Activated effector memory CD4-positive, alpha-beta T cell treated with anti-CD3 and anti-CD28 coated beads, Interleukin-2, amount 50 U/mL, for 16 hours (primary cell): ENCODE results near the gene SMAD7.

ENCODE experiments used
- DNase-seq: peaks from one replicate; pipeline ENCODE4 v3.0.0-alpha.2; 2020

The SMAD7 gene, protein sequence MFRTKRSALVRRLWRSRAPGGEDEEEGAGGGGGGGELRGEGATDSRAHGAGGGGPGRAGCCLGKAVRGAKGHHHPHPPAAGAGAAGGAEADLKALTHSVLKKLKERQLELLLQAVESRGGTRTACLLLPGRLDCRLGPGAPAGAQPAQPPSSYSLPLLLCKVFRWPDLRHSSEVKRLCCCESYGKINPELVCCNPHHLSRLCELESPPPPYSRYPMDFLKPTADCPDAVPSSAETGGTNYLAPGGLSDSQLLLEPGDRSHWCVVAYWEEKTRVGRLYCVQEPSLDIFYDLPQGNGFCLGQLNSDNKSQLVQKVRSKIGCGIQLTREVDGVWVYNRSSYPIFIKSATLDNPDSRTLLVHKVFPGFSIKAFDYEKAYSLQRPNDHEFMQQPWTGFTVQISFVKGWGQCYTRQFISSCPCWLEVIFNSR

DNA sequence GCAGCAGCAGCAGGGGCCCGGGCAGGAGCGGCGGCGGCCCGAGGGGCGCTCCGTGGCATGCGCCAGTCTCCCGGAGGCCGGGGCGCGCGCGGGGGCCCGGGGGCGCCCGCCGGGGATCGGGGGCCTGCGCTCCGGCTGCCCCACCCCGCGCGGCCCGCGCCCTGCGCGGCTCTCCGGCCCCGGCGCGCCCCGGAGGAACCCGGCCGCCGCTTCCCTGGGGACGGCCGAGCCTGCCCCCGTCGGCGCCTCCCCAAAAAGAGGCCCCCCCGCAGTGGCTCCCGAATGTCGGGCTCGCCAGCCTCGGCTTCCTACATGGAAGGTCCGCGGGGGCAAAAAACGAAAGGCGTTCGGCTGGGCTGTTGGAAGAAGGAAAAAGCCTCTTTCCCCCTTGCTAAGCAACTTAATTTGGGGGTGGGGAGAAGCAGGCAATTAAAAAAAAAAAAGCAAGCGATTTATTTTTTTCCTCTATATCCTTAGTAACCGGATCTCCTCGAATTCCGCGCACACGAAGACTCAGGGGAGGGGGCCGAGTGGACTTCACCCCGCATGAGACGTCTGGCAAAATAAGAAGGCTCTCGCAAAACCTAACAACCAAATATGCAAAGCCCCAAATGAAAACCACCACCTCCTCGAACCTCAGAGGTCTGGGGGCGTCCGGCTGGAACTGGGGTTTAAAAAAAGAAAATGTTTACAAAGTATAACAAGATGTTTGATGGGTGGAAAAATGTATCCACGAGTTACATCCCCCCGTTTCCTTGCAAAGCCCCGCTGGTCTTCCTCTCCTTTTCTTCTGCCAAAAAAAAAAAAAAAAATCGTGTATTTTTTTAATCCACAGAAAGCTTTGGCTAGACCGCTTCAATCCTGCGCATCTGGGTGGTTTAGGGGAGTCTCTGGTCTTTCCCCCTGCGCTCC, at the start of gene SMAD7:
Gene SMAD7, minus strand, starts transcription at position 430 of the 912 bp plus-strand sequence. CDS start 541 bp downstream, outside the sequence.
- no peak for DNase-seq

DNA sequence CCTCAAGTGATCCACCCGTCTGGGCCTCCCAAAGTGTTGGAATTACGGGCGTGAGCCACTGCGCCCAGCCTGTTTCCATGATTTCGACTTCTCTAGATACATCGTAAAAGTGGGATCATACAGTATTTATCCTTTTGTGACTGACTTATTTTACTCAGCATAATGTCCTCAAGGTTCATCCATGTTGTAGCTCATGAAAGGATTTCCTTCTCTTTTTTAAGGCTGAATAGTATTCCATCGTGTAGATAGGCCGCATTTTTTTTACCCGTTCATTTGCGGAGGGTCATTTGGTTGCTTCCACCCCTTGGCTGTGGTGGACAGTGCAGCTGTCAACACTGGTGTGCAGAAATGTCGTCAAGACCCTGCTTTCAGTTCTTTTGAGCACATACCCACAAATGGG, 48.8 kb upstream of the SMAD7 start:
- no peak for DNase-seq

DNA sequence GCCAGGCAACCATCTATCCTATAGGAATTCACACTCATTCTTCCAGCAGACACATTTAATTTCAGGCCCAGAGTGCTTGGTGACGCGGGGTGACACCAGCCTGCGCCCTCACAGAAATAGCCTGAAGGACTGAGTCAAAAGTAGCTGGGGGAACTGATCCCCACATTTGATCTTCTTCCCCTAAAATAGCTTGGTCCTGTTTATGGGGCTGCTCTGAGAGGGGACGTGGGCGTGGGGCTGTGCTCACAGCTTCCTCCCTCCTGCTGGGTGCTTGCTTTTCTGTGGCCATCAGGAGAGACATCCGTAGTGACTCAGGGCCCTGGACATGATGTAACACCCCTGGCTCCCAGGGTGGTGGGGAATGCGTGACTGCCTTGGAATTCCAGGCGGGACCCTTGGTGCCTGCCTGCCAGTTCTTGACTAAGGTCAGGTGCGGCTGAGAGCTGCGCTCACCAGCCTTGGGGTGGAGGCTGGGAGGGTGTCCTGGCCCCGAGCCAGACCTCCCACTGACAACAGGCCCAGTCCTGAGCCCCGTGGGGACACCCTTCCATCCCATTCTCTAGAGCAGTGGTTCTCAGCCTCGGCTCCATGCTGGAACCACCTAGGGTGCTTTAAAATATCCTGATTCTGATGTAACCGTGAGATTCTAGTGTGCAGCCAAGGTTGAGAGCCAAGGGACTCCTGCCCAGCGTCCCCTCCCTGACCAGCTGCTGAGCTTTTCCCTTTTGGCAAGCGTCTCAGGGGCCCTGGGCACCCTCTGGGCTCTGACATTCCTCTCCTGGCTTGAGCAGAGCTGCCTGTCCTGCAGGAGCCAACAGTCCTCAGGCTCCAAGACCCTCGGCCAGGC, 47.4 kb upstream of the SMAD7 start:
- DNase-seq, result no peak

DNA sequence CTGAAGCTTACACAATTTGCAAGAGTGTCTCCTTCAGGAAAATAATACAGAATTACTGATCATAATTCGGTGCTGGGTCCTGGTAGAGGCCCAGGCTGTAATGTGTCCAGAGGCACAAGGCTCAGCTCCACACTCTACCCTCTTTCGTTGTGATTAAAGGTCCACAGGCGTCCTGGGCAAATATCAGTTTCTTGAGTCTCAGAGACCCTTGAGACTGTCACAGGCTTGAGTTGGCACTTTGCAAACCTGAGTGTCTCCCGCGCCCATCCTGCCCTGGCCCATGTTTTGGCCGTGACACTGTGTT, 46.9 kb upstream of the SMAD7 start:
- DNase-seq, result no peak

DNA sequence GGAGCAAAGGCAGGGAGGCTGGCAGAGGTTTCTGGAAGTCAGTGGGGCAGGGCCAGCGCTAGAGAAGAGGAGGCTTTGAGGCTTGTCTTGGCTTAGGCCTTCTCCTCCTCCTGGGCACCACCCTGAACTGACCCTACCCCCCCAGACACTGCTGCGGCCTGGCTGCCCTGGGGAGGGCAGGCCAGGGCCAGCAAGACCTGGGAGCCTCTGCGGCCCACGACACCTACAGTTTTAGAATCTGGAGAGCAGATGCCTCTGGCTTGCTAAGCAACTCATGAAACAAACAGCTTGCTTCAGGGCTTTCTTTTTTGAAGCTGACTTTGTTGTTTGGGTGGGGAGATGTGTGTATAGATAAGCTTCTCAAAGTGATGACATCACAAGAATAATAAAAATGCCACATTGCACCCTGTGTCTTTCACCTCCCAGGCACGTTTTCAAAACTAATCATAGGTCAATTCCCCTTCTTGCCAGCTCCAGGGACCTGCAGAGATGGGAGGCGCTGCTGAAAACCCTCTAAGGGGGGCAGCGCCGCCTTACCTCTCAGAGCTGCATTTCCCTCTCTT, 46.2 kb upstream of the SMAD7 start:
- DNase-seq, result no peak

DNA sequence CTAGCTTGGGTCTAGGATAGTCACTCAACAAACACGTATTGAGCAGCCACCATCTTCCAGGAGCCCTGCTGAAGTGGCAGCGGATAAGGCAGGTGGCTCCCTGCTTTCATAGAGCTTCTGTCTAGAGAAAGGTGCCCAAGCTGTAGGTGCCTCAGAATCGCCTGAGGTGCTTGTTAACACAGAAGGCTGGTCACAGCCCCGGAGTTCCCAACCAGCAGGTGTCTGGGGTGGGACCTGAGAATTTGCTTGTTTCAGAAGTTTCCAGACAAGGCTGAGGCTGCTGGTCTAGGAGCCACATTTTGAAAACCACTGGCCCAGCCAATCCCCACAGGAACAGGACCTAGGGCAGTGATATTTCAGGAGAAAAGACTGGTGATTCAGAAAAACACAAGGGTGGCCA, 45.3 kb upstream of the SMAD7 start:
- no peak for DNase-seq

DNA sequence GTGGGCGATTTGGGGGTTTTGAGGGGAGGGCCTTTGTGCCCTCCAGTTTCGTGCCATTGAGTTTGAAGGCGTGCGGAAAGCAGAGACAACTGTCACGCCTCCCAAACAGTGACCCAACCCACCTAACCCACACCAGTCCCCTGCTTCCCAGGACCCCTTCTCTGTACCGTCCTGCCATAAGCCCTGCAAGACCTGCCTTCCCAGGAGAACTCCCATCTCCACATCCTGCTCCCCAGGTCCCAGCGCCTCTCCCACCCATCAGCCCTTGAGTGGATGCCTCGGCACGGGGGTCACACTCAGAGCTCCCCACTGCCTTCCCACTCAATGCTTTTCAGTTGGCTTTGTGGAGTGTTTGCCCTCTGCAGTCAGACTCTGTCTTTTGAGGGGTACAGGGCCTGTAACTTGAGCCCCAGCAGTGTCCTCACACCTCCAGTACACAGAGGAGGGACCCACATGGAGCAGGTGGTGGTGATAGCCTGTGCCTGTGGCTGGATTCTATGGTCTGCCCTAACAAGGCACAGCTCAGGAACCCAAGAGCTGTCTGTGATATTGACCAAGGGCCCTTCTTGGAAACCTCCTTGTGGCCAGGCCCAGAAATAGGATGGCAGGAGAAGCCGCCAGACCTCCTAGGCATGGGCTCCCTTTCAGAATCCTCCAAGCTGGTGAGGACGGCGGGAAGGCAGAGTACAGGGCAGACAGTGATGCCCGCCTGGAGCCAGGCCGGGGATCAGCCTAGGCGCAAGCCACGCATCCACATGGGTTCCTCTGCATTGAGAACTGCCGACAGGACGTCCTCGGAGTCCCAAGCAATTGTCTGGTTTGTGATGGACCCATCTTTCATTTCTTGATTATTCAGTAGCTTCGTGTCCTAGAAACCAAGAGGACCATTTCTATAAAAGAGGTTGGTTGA, 44.4 kb upstream of the SMAD7 start:
- DNase-seq, result no peak

DNA sequence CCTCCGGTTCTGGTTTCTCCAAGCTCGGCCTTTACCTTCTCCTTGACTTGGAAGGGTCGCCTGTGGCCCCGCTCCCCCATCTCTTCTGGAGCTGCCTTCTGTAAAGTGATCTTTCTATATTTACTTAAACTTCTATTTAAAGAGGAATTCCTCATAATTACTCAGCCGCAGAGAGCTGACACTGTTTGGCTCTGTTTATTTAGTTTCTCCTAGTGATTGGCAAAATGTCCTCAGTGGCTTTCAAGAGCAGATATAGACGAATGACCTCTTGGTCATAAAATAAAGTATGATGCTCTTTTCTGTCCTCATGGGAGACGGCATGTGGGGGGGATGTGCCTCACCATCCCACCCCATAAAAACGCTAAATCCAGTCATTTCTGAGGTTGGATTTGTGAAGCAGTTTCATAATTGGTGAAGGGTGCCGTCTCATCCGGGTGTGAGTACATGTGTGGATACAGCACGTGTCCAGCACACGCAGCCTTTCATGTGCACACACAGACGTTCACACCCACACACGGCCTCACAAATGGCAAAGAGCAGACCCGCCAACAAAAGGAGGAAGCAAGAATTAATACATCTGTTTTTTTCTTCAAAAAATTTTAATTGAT, 43.4 kb upstream of the SMAD7 start:
- DNase-seq, result no peak

DNA sequence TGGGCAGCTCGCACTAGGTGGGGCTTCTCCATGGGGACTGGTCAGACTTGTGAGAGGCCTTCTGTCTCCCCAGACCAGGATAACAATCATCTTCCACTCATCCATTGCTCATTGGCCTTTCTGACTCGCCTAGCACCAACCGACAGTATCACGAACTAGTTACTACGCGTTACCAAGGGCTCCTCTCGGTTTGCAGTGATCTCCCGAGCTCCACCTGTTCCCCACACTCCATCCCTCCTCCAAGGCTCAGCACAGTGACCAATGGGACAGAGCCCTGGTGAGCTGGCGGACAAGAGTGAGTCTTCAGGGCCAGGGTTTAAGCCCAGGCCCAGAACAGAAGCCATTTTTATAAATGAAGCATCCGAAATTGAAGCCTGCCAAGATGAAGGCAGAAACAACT, 42.8 kb upstream of the SMAD7 start:
- DNase-seq, result no peak

DNA sequence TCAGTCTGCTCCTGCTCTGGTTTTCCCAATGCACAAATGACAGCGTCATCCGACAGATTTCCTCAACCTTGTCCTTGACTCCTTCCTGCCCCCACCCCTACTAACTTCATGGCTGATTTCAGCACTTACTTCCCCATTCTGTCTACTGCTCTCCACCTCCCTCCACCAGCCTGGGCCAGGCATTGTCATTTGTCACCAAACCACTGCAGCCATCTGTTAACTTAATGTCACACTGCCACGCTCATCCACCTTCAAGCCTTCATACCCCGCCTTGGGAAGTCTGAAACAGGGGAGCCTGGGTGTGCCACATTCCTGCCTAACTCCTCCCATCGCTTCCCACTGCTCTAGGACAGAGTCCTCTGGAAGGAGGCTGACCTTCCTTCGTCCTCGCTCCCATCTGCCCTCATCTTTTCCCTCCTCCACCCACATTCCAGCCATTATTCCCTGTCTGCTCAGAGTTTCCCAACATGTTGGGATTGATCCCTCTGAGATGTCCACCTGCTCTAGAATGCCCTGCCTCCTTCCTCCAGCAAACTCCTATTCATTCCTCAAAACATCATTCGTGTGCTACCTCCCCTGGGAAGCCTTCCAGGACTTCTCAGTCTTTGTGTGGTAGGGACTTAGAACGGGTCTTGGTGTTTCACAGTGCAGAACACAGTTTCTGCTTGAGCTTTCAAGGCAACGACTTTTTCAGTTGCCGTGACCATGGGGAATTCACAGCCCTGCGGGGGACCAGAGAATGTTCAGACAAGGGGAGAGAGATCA, 42.2 kb upstream of the SMAD7 start:
- DNase-seq, result no peak

DNA sequence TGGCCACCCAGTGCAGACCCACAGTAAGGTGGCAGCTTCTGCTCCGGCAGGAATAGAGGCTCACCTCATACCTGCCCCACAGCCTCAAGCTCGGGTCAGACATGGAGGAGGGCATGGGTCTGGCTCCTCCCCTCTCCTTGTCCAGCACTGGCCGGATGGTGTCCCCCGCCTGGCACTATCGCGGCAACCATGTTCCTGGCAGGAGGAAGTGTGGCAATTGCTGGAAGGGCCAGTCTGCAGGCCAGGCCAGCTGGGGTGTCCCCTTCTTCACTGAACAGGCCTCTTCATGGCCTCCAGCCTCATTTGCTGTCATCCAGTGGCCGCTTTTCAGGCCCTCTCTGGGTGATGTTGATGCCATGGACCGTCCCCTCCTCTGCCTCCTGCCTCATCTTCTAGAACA, 41.4 kb upstream of the SMAD7 start:
- no peak for DNase-seq

DNA sequence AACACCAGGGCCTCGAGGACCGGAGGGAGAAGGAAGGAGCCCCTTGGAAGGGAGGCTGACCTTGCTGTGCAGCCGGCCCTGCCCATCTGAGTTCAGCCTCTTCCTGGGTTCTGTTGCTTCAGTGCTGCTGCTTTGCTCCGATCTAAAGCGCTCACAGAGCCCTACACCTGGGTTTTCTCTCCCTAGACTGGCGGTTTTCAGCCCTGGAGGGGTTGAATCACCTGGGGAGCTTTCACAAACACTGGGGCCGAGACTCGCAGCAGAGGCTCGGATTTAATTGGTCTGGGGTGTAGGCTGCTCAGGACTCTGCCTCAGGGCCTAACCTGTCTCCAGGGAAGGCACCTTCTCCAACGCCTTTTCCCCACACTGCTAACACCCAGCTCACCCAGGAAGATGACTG, 40.9 kb upstream of the SMAD7 start:
- DNase-seq, result no peak

DNA sequence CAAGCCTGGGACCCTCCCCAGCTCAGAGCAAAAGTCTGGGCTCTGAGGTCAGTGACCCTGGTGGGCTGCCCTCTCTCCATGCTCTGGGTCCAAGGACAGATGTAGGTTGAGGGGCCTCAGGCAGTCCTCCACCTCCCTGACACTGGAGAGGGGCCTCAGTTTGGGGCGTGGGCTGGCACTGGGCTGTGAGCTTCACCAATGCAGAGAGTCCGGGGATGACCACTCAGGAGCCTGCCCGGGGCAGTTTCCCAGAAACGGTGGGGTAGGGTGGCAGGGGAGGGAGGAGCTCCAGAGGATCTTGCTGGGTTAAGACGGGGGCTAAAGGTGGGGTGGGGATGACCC, 40.5 kb upstream of the SMAD7 start:
- no peak for DNase-seq

DNA sequence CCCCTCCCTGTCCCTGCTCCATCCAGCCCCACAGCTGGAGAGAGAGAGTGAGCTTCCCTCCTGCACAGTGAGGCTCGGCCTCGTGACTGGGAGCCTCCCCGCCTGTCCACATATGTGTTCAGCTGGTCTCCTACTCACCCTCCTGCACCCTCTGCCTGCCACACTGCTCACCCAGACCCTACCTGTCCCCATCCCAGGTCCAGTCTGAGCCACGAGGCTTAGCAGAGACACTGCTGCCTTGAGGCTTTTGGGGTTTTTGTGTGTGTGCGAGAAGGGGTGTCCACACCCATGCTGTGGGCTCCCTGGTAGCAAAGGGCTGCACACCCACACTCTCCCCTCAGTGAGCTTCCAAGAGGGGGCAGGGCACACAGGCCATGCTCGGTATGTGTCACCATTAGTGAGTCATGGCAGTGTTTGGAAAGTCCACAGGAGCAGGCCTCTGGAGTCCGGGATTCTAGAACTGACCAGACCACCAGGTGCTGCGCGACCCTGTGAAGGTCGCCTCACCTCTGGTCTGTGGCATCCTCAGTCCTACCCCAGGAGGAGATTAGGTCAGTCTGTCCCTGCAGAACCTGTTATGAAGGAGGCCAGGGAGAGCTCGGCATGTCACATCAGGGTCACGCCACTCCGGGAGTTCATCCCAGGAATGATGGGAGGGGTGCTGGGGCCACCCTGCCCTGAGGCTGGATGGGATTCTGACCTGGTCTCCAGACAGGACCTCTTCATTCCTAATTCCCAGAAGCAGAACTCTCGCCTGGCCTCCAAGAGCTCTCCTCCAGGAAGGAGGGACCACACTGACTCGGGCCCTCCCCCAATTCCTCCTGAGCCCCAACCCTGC, 39.9 kb upstream of the SMAD7 start:
- DNase-seq, result no peak

DNA sequence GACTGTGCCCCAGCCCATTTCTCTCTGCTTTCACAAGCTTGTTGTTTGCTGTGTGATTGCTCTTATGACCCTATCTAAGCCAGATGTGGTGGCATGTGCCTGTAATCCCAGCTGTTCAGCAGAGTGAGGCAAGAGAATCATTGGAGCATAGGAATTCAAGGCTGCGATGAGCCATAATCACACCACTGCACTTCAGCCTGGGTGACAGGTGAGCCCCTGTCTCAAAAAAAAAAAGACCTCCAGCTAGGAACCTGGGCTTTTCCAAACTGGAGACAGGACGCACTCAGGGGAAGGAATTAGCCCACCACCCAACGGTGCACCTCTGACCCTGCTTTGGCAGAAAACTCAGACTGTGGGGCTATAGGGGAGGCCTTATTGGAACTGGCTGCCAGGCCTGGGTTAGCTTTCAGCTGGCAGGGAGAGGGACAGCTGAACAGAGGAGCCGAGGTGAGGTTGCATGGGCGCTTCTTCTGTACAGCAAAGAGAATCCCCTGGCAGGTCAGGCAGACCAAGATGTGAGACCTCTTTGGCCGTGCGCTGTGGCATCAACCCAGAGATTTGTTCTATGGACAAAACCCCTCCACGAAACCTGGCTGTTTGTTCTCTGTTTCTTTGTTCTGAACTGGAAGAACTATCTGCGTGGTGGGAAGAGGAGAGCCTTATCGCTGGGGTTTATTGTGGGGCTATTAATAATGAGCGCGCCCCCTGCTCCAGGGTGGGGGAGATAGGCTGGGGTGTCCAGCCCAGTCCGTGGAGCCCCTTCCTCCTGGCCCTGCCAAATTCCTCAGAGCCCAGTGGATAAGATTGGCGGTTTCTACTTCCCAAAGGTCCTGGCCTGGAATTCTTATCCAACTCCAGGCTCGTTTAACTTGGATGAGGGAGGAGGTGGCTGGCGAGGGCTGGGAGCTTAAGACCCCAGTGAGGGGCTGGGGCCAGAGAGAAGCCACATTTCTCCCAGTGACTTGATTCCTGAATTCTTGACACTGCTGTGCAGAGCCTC, 38.8 kb upstream of the SMAD7 start:
- no peak for DNase-seq

DNA sequence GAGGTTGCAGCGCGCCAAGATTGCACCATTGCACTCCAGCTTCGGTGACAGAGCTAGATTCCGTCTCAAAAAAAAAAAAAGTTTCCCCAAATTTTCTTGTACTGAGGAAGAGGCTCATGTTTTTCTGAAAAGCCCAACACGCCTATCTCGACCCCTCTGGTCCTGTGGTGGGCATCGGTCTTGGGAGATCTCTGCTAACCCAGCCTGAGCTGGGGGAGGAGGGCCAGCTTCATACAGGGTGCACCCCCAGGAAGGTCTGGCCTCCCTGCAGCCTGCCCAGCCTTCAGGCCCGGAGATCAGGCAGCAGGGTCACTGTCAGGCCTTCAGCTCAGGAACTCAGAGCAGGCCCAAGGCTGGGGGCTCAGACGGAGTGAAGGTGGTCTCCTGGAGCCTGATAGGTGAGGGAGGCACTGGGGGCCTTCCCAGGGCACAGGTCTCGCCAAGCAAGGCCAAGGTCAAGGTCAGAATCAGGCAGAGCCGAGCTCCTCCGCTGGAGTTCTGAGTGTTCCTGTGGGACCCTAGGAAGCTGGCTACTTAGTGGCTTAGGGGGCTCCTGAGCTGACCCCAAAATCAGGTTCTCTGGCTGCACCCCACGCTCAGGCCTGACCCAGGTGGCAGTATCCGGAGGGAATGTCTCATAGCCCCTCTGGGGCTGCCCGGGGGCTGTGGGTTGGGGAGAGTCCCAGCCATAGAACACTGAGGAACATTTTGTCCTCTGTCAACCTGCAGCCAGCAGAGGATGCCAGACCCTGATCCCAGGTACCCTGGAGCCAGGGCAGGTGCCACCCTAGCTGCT, 37.9 kb upstream of the SMAD7 start:
- DNase-seq, result no peak

DNA sequence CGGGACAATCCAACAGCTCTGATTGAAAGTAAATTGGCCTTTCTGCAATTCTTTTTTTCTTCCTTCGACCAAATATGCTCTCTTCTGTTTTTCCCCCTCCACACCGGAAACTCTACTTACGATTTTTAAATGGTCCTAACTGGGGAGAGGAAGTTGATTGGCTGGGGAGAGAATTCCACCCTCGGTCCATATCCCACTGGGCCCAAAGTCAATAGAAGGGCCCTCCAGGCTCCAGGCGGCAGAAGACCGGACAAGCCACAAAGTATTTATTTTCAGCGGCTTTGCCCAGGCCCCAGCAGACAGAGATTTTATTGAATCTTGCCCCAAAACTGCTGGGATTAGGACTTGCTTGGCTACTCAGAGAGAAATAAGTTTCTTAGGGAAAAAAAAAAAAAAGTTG, 37.1 kb upstream of the SMAD7 start:
- no peak for DNase-seq
